K562 (cell line): ENCODE results near the gene BPHL. TPM values are rescaled to one million over a fixed set of nuclear protein-coding genes. Genes with fewer than 3 reads are reported as not detected.

Experiments
- BCL6 ChIP-seq: fragments of 250-450 bp; sonication (Bioruptor Pico); IDR thresholded peaks from 2 replicates; pipeline ENCODE4 v1.4.0; 2020
- BRCA1 ChIP-seq, 2 experiments: fragments of 450-650 bp in 1 of 2; sonication (generic) in 1 of 2; formaldehyde crosslinking in 1 of 2; IDR thresholded peaks; 2 replicates each; pipeline versions ENCODE4 v1.5.0 to v1.6.1; 2017 to 2020; ENCODE audit warnings: mild to moderate bottlenecking in 1 of 2, missing genetic modification reagents in 1 of 2
- CEBPB ChIP-seq: fragments of 450-650 bp; IDR thresholded peaks from 2 replicates; pipeline ENCODE4 v1.6.1; 2016; ENCODE audit warnings: missing genetic modification characterization, missing compliant biosample characterization
- CTBP1 ChIP-seq: fragments of 450-650 bp; IDR thresholded peaks from 2 replicates; pipeline ENCODE4 v1.6.1; 2016; ENCODE audit warnings: borderline replicate concordance
- FOS ChIP-seq: IDR thresholded peaks from 3 replicates; pipeline ENCODE4 v1.6.1; 2011; ENCODE audit not compliant: insufficient read length; ENCODE audit errors: extremely low read depth
- GABPB2 ChIP-seq: fragments of 250-450 bp; sonication (Bioruptor Pico); conservative IDR thresholded peaks from 2 replicates; pipeline ENCODE4 v1.5.1; 2021; ENCODE audit warnings: mild to moderate bottlenecking
- HDAC1 ChIP-seq, 2 experiments: fragments of 450-650 bp; IDR thresholded peaks; 2 replicates each; pipeline ENCODE4 v1.6.1; 2016 to 2017; ENCODE audit warnings: inconsistent platforms in 1 of 2, mild to moderate bottlenecking in 1 of 2, moderate library complexity in 1 of 2
- JUNB ChIP-seq: fragments of 450-650 bp; formaldehyde crosslinking; conservative IDR thresholded peaks from 2 replicates; pipeline ENCODE4 v1.4.0; 2020; ENCODE audit warnings: mild to moderate bottlenecking
- RBM17 ChIP-seq: fragments of 200-400 bp; formaldehyde crosslinking; IDR thresholded peaks from 2 replicates; pipeline ENCODE4 v1.6.1; 2017; ENCODE audit warnings: low read depth, mild to moderate bottlenecking, low read length, borderline replicate concordance
- YBX1 ChIP-seq: fragments of 450-650 bp; IDR thresholded peaks from 2 replicates; pipeline ENCODE4 v1.7.1; 2016; ENCODE audit warnings: mild to moderate bottlenecking
- ZEB2 ChIP-seq: fragments of 450-650 bp; IDR thresholded peaks from 2 replicates; pipeline ENCODE4 v1.6.1; 2016
- ZNF695 ChIP-seq: fragments of 450-650 bp; formaldehyde crosslinking; IDR thresholded peaks from 2 replicates; pipeline ENCODE4 v1.4.0; 2020; ENCODE audit warnings: mild to moderate bottlenecking, moderate library complexity
- polyA plus RNA-seq, 8 experiments: library from polyadenylated mRNA; depleted of rRNA in 4 of 8; stranded (reverse) in 5 of 8; unstranded in 3 of 8; fragments of >200 nt; fragmentation: Nextera tagmentation in 2 of 8; fragmentation: Illumina TruSeq in 1 of 8; extraction: Ambion mirVana in 2 of 8; extraction: Trizol in 1 of 8; gene quantifications; 2 replicates each; pipeline versions ENCODE4 v1.2.1 to v1.2.3, GENCODE V29; 2011 to 2014; ENCODE audit warnings: inconsistent platforms in 1 of 8, missing spikeins in 1 of 8
- total RNA-seq, 7 experiments: library from RNA; depleted of rRNA in 6 of 7; stranded (reverse); fragments of >200 nt in 6 of 7; fragmentation: Illumina TruSeq in 2 of 7; extraction: Trizol in 2 of 7; gene quantifications; 2 replicates each; pipeline versions ENCODE4 v1.2.1 to v1.2.3, GENCODE V29; 2011 to 2021; ENCODE audit warnings: low replicate concordance in 1 of 7
- TF ChIP-seq, protein P1 (sequence below), 2 experiments: fragments of 450-650 bp; IDR thresholded peaks; 2 replicates each; pipeline ENCODE4 v1.6.1; 2016; ENCODE audit warnings: mild to moderate bottlenecking in 2 of 2, borderline replicate concordance in 1 of 2, low read depth in 1 of 2, moderate library complexity in 1 of 2
- TF ChIP-seq, protein P2 (sequence below): sonication (generic); formaldehyde crosslinking; IDR thresholded peaks from 2 replicates; pipeline ENCODE4 v1.8.0; 2022; ENCODE audit warnings: mild to moderate bottlenecking, missing genetic modification reagents
- TF ChIP-seq, protein P3 (sequence below): fragments of 450-650 bp; IDR thresholded peaks from 2 replicates; pipeline ENCODE4 v1.6.1; 2017; ENCODE audit warnings: antibody characterized with exemption, mild to moderate bottlenecking

BPHL gene
- total and polyA plus RNA-seq, 9 of the 15 experiments (the other 6 are each of a cell fraction or from before 2014, with no cell fraction given): 3.5 to 17.4 (median 8.2) TPM

DNA sequence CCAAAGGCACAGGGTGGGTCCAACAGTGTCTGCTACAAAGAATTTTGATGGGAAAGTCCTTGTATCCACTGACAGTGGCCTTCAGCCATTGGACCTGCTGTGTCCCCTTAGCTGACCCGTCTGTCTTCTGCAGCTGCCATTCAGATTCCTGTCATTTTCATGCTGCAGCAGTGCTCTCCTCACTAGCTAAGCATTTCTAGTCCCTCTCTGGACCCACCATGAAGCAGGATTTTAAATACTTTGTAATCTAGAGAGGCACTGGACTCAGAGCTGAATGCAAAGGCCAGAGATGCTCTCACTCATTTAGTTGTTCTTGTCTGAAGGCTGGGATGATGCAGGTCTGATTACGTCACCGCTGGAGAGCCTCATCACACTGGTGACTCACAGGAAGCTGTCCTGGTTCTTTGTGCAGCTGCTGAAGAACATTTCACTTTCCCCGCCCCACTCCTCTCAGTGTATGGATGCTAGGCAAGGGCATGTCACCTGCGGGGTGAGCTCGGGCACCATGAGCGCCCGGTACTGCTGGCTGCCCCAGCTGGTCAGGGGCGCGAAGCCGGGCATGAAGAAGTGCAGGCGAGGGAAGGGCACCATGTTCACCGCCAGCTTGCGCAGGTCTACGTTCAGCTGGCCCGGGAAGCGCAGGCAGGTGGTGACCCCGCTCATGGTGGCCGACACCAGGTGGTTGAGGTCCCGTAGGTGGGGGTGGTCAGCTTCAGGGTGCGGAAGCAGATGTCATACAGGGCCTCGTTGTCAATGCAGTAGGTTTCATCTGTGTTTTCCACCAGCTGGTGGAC lies 58.2 kb downstream of the BPHL start (continued):
- TF ChIP-seq, protein P1, sequence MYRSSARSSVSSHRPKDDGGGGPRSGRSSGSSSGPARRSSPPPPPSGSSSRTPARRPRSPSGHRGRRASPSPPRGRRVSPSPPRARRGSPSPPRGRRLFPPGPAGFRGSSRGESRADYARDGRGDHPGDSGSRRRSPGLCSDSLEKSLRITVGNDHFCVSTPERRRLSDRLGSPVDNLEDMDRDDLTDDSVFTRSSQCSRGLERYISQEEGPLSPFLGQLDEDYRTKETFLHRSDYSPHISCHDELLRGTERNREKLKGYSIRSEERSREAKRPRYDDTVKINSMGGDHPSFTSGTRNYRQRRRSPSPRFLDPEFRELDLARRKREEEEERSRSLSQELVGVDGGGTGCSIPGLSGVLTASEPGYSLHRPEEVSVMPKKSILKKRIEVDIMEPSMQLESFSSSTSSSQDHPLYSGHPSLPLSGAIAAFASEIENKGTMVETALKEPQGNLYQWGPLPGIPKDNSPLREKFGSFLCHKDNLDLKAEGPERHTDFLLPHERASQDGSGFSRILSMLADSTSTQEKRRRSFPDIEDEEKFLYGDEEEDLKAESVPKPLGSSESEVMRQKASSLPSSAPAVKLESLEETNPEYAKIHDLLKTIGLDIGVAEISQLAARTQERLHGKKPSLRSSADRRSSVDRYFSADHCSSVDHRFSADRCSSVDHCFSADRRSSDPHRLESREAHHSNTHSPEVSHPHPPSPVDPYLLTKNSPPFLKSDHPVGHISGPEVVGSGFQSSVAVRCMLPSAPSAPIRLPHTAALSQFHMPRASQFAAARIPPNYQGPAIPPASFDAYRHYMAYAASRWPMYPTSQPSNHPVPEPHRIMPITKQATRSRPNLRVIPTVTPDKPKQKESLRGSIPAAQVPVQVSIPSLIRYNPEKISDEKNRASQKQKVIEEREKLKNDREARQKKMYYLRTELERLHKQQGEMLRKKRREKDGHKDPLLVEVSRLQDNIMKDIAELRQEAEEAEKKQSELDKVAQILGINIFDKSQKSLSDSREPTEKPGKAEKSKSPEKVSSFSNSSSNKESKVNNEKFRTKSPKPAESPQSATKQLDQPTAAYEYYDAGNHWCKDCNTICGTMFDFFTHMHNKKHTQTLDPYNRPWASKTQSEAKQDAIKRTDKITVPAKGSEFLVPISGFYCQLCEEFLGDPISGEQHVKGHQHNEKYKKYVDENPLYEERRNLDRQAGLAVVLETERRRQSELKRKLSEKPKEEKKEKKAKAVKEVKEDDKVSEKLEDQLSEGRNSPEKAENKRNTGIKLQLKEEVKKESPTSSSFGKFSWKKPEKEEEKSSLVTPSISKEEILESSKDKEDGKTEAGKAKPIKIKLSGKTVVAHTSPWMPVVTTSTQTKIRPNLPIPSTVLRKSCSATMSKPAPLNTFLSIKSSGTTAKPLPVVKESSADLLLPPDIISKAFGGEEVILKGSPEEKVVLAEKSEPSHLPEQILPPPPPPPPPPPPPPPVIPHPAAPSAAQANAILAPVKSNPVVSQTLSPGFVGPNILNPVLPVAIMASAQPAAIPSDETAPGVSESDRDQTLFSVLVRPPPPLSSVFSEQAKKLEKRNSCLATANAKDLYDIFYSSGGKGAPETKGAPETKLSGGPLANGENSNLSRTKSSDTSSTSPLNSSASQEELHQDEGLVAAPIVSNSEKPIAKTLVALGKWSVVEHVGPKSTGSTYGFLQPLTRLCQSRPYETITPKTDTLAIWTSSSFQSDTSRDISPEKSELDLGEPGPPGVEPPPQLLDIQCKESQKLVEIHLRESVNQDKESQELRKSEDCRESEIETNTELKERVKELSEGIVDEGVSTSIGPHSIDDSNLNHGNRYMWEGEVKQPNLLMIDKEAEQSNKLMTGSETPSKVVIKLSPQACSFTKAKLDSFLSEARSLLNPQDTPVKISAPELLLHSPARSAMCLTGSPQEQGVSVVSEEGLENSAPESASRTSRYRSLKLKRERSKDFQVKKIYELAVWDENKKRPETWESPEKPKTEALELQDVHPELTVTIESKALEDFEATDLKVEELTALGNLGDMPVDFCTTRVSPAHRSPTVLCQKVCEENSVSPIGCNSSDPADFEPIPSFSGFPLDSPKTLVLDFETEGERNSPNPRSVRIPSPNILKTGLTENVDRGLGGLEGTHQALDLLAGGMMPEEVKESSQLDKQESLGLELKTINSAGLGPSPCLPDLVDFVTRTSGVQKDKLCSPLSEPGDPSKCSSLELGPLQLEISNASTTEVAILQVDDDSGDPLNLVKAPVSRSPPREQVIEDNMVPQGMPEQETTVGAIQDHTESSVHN (IDR thresholded peaks at IDR 0.05; ENCODE audit: borderline replicate concordance in 1 of 2, low read depth in 1 of 2): peak in 1 of 2 experiments; percentile 66; a peak in 1 of 4 replicates
- TF ChIP-seq, protein P2, sequence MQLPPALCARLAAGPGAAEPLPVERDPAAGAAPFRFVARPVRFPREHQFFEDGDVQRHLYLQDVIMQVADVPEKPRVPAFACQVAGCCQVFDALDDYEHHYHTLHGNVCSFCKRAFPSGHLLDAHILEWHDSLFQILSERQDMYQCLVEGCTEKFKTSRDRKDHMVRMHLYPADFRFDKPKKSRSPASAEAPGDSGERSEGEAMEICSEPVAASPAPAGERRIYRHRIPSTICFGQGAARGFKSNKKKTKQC (CRISPR knock-in tag): peak; percentile 85; the same call in 1 of the 2 replicates
- peak; percentile 88 for TF ChIP-seq CEBPB (tag)
- TF ChIP-seq HDAC1 (IDR thresholded peaks at IDR 0.05): 0 out of 4 replicates have a peak, but pooled peaks of 1 of the 2 experiments have one; percentile 23
- 0 out of 2 replicates have a peak, but pooled peaks have one; percentile 14 for TF ChIP-seq ZEB2
- TF ChIP-seq, protein P3, sequence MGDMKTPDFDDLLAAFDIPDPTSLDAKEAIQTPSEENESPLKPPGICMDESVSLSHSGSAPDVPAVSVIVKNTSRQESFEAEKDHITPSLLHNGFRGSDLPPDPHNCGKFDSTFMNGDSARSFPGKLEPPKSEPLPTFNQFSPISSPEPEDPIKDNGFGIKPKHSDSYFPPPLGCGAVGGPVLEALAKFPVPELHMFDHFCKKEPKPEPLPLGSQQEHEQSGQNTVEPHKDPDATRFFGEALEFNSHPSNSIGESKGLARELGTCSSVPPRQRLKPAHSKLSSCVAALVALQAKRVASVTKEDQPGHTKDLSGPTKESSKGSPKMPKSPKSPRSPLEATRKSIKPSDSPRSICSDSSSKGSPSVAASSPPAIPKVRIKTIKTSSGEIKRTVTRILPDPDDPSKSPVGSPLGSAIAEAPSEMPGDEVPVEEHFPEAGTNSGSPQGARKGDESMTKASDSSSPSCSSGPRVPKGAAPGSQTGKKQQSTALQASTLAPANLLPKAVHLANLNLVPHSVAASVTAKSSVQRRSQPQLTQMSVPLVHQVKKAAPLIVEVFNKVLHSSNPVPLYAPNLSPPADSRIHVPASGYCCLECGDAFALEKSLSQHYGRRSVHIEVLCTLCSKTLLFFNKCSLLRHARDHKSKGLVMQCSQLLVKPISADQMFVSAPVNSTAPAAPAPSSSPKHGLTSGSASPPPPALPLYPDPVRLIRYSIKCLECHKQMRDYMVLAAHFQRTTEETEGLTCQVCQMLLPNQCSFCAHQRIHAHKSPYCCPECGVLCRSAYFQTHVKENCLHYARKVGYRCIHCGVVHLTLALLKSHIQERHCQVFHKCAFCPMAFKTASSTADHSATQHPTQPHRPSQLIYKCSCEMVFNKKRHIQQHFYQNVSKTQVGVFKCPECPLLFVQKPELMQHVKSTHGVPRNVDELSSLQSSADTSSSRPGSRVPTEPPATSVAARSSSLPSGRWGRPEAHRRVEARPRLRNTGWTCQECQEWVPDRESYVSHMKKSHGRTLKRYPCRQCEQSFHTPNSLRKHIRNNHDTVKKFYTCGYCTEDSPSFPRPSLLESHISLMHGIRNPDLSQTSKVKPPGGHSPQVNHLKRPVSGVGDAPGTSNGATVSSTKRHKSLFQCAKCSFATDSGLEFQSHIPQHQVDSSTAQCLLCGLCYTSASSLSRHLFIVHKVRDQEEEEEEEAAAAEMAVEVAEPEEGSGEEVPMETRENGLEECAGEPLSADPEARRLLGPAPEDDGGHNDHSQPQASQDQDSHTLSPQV: peak; percentile 67
- no peak for TF ChIP-seq BRCA1 (IDR thresholded peaks at IDR 0.05)
- no peak for TF ChIP-seq BRCA1 (CRISPR knock-in tag; IDR thresholded peaks at IDR 0.05)
- no peak for TF ChIP-seq ZNF695 (CRISPR knock-in tag)
- no peak for TF ChIP-seq RBM17
- TF ChIP-seq FOS: peak; percentile 50
- TF ChIP-seq CTBP1: peak; percentile 94
- TF ChIP-seq BCL6 (CRISPR knock-in tag): no peak
- TF ChIP-seq GABPB2 (CRISPR knock-in tag): no peak
- TF ChIP-seq JUNB: peak; percentile 98
- TF ChIP-seq YBX1: no peak
